GM21528 (cell line): Measurements from ENCODE around the gene NRGN.

Experiments used
- ATAC-seq: cut with Tn5 transposase; IDR thresholded peaks from one replicate; pipeline ENCODE4 v1.9.1; 2021; ENCODE audit warnings: mild to moderate bottlenecking, moderate library complexity; ENCODE audit not compliant: unreplicated experiment, low FRiP score

The NRGN gene

GRCh38 chr11:124778281-124778680 is 38.5 kb downstream of the NRGN start:
- no peak for ATAC-seq

GRCh38 chr11:124779568-124779967 is 39.8 kb downstream of the NRGN start:
- ATAC-seq, result no peak

GRCh38 chr11:124783002-124783401 is 43.3 kb downstream of the NRGN start:
- ATAC-seq, result no peak

GRCh38 chr11:124784051-124784450 is 44.3 kb downstream of the NRGN start:
- ATAC-seq, result no peak

- no peak for ATAC-seq
These were observed 48.8 kb downstream of the NRGN start for GRCh38 chr11:124788521-124788920.

- peak; percentile 81 for ATAC-seq
These were observed 52.0 kb downstream of the NRGN start for GRCh38 chr11:124791626-124792341.

- ATAC-seq, result peak; percentile 63
These were observed 53.9 kb downstream of the NRGN start for GRCh38 chr11:124793466-124794278.

GRCh38 chr11:124796312-124796711 is 56.6 kb downstream of the NRGN start:
- no peak for ATAC-seq
